Neural cell (in vitro differentiated cells): Measurements from ENCODE around the gene DCC. TPM values are rescaled to one million over a fixed set of nuclear protein-coding genes. Genes with fewer than 3 reads are reported as not detected.

Experiments used
- H2AFZ ChIP-seq: fragments of 200-600, 300-800 bp; sonication (generic), shearing (Covaris generic); 2 replicates; pipeline ENCODE4 v1.6.0; 2014; ENCODE audit warnings: low read depth, mild to moderate bottlenecking, antibody characterized with exemption, low read length, moderate library complexity
- H3F3A ChIP-seq: fragments of 200-600 bp; shearing (Covaris generic); 2 replicates; pipeline ENCODE4 v1.6.1; 2016; ENCODE audit warnings: mild to moderate bottlenecking, moderate library complexity, mixed read lengths, antibody characterized with exemption, low read length; ENCODE audit not compliant: insufficient read depth, poor library complexity, severe bottlenecking
- H3K27ac ChIP-seq: fragments of 200-600, 300-800 bp; sonication (generic), shearing (Covaris generic); 2 replicates; pipeline ENCODE4 v1.5.1; 2014; ENCODE audit warnings: mild to moderate bottlenecking, low read length, moderate library complexity
- H3K27me3 ChIP-seq: fragments of 300-800, 200-600 bp; sonication (generic), shearing (Covaris generic); 2 replicates; pipeline ENCODE4 v1.6.0; 2014; ENCODE audit warnings: mild to moderate bottlenecking, low read depth, low read length, moderate library complexity; ENCODE audit not compliant: insufficient read depth
- H3K36me3 ChIP-seq: fragments of 300-800, 200-600 bp; sonication (generic), shearing (Covaris generic); 2 replicates; pipeline ENCODE4 v1.5.1; 2014; ENCODE audit warnings: mild to moderate bottlenecking, antibody characterized with exemption, low read length, moderate library complexity; ENCODE audit not compliant: insufficient read depth
- H3K4me2 ChIP-seq: fragments of 300-800, 200-600 bp; sonication (generic), shearing (Covaris generic); 2 replicates; pipeline ENCODE4 v1.6.0; 2014; ENCODE audit warnings: mild to moderate bottlenecking, low read length
- H3K4me3 ChIP-seq: fragments of 300-800, 200-600 bp; sonication (generic), shearing (Covaris generic); 2 replicates; pipeline ENCODE4 v1.5.1; 2014; ENCODE audit warnings: mild to moderate bottlenecking, low read length, moderate library complexity
- H3K79me2 ChIP-seq: fragments of 200-600 bp; shearing (Covaris generic); replicated peaks from 2 replicates; pipeline ENCODE4 v1.6.0; 2014; ENCODE audit warnings: mild to moderate bottlenecking, low read length, moderate library complexity; ENCODE audit not compliant: insufficient read depth
- H3K9ac ChIP-seq: fragments of 300-800, 200-600 bp; sonication (generic), shearing (Covaris generic); 2 replicates; pipeline ENCODE4 v1.6.1; 2016; ENCODE audit warnings: mild to moderate bottlenecking, low read length, mixed read lengths
- H3K9me2 ChIP-seq: fragments of 200-600 bp; shearing (Covaris generic); 2 replicates; pipeline ENCODE4 v1.6.1; 2016; ENCODE audit warnings: mild to moderate bottlenecking, low read length, mixed read lengths; ENCODE audit not compliant: insufficient read depth
- H3K9me3 ChIP-seq: fragments of 200-600, 300-800 bp; sonication (generic), shearing (Covaris generic); 2 replicates; pipeline ENCODE4 v1.6.1; 2016; ENCODE audit warnings: mild to moderate bottlenecking, mixed run types, low read length, moderate library complexity, mixed read lengths
- H4K20me1 ChIP-seq: fragments of 200-600 bp; shearing (Covaris generic); 2 replicates; pipeline ENCODE4 v1.6.1; 2016; ENCODE audit warnings: mild to moderate bottlenecking, mixed run types; ENCODE audit not compliant: insufficient read depth
- EP300 ChIP-seq: fragments of 450-650 bp; conservative IDR thresholded peaks from 2 replicates; pipeline ENCODE4 v1.6.1; 2014; ENCODE audit warnings: antibody characterized with exemption, mild to moderate bottlenecking, moderate library complexity; ENCODE audit not compliant: poor library complexity, severe bottlenecking
- EZH2 ChIP-seq: fragments of 200-600, 300-800 bp; shearing (Covaris generic), sonication (generic); IDR thresholded peaks from 2 replicates; pipeline ENCODE4 v1.6.1; 2014; ENCODE audit warnings: antibody characterized with exemption, low read length, borderline replicate concordance, mild to moderate bottlenecking; ENCODE audit not compliant: insufficient read depth, poor library complexity, severe bottlenecking
- MXI1 ChIP-seq: fragments of 450-650 bp; conservative IDR thresholded peaks from 2 replicates; pipeline ENCODE4 v1.6.1; 2014; ENCODE audit warnings: antibody characterized with exemption, mild to moderate bottlenecking; ENCODE audit not compliant: poor library complexity, severe bottlenecking
- POLR2AphosphoS5 ChIP-seq: IDR thresholded peaks from 2 replicates; pipeline ENCODE4 v1.6.1; 2012
- RAD21 ChIP-seq: fragments of 450-650 bp; conservative IDR thresholded peaks from 2 replicates; pipeline ENCODE4 v1.6.1; 2014; ENCODE audit warnings: antibody characterized with exemption, mild to moderate bottlenecking, moderate library complexity
- SMC3 ChIP-seq: fragments of 450-650 bp; conservative IDR thresholded peaks from 2 replicates; pipeline ENCODE4 v1.6.1; 2014; ENCODE audit warnings: antibody characterized with exemption, mild to moderate bottlenecking, moderate library complexity; ENCODE audit not compliant: poor library complexity
- TAF1 ChIP-seq: IDR thresholded peaks from 2 replicates; pipeline ENCODE4 v1.6.1; 2012; ENCODE audit warnings: low read depth
- polyA plus RNA-seq: library from polyadenylated mRNA; depleted of rRNA; stranded (reverse); fragments of >200 nt; gene quantifications from 2 replicates; pipeline ENCODE4 v1.2.3, GENCODE V29; 2014
- TF ChIP-seq, protein P1 (sequence below): IDR thresholded peaks from 2 replicates; pipeline ENCODE4 v1.6.1; 2012; ENCODE audit warnings: borderline replicate concordance
- TF ChIP-seq, protein P2 (sequence below): fragments of 450-650 bp; IDR thresholded peaks from 2 replicates; pipeline ENCODE4 v1.5.1; 2014; ENCODE audit warnings: antibody characterized with exemption, mild to moderate bottlenecking, moderate library complexity; ENCODE audit not compliant: poor library complexity, severe bottlenecking

DCC gene
- polyA plus RNA-seq, 1 donor from 2014 or later = 40.7 TPM

DNA sequence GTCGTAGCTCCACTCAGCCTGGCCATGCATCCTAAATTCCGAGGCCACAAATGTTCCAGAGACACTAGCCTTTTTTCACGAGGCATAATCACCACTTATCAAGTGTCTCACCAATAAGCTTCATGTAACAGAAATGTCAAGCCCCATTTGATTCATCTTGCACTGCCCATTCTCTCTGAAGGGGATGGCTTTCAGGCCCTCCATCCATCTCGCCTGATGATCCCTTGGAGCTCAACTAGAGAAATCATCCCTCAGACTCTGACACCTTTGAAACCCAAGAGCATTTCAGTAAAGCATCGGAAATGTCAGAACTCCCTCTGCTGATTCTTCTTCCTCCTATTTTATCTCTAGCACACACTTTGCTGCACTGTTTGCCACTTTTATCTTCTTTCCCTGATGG is 91.7 kb downstream of the DCC start:
- TF ChIP-seq EP300 = no peak
- no peak for TF ChIP-seq SMC3
- TF ChIP-seq MXI1 = no peak
- no peak for TF ChIP-seq EZH2
- no peak for TF ChIP-seq TAF1
- no peak for TF ChIP-seq RAD21
- TF ChIP-seq, protein P1, sequence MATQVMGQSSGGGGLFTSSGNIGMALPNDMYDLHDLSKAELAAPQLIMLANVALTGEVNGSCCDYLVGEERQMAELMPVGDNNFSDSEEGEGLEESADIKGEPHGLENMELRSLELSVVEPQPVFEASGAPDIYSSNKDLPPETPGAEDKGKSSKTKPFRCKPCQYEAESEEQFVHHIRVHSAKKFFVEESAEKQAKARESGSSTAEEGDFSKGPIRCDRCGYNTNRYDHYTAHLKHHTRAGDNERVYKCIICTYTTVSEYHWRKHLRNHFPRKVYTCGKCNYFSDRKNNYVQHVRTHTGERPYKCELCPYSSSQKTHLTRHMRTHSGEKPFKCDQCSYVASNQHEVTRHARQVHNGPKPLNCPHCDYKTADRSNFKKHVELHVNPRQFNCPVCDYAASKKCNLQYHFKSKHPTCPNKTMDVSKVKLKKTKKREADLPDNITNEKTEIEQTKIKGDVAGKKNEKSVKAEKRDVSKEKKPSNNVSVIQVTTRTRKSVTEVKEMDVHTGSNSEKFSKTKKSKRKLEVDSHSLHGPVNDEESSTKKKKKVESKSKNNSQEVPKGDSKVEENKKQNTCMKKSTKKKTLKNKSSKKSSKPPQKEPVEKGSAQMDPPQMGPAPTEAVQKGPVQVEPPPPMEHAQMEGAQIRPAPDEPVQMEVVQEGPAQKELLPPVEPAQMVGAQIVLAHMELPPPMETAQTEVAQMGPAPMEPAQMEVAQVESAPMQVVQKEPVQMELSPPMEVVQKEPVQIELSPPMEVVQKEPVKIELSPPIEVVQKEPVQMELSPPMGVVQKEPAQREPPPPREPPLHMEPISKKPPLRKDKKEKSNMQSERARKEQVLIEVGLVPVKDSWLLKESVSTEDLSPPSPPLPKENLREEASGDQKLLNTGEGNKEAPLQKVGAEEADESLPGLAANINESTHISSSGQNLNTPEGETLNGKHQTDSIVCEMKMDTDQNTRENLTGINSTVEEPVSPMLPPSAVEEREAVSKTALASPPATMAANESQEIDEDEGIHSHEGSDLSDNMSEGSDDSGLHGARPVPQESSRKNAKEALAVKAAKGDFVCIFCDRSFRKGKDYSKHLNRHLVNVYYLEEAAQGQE = no peak
- TF ChIP-seq, protein P2, sequence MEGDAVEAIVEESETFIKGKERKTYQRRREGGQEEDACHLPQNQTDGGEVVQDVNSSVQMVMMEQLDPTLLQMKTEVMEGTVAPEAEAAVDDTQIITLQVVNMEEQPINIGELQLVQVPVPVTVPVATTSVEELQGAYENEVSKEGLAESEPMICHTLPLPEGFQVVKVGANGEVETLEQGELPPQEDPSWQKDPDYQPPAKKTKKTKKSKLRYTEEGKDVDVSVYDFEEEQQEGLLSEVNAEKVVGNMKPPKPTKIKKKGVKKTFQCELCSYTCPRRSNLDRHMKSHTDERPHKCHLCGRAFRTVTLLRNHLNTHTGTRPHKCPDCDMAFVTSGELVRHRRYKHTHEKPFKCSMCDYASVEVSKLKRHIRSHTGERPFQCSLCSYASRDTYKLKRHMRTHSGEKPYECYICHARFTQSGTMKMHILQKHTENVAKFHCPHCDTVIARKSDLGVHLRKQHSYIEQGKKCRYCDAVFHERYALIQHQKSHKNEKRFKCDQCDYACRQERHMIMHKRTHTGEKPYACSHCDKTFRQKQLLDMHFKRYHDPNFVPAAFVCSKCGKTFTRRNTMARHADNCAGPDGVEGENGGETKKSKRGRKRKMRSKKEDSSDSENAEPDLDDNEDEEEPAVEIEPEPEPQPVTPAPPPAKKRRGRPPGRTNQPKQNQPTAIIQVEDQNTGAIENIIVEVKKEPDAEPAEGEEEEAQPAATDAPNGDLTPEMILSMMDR = no peak
- TF ChIP-seq POLR2AphosphoS5 = no peak
- H3K27me3 ChIP-seq = no peaks in the 10 kb centered on the region
- H3K79me2 ChIP-seq = peaks cover 32% of the 10 kb centered on the region
- no peaks in the 10 kb centered on the region for H3K36me3 ChIP-seq
- no peaks in the 10 kb centered on the region for H3K9me2 ChIP-seq
- no peaks in the 10 kb centered on the region for H4K20me1 ChIP-seq
- no peaks in the 10 kb centered on the region for H3K9me3 ChIP-seq
- H3K4me2 ChIP-seq = no peak overlapping the region
- H2AFZ ChIP-seq = no peak overlapping the region
- no peak overlapping the region for H3K4me3 ChIP-seq
- no peak overlapping the region for H3K9ac ChIP-seq
- no peaks in the 10 kb centered on the region for H3F3A ChIP-seq
- H3K27ac ChIP-seq = no peak overlapping the region

DNA sequence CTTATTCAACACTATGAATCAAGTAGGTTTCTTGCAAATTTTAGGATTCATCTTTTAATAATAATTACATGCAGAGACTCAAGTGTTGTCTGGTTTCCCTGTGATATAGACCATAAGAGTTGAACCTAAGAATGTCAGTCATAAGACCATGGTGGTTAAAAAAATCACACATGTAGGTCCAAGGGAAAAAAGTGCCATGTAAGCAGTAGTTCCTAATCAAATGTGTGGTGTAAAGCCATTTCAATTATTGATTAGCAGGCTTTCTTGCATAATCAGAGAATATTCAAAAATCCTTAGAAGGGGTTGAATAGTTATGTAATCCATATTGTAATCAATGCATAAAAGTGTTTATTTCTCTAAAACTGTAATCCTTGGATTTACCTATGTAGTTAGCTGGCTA is 93.8 kb downstream of the DCC start:
- no peaks in the 10 kb centered on the region for H3F3A ChIP-seq
- no peak overlapping the region for H3K4me2 ChIP-seq
- no peaks in the 10 kb centered on the region for H3K36me3 ChIP-seq
- no peak overlapping the region for H3K9ac ChIP-seq
- H2AFZ ChIP-seq = no peak overlapping the region
- no peak overlapping the region for H3K27ac ChIP-seq
- H3K79me2 ChIP-seq = peaks cover 37% of the 10 kb centered on the region
- no peaks in the 10 kb centered on the region for H3K27me3 ChIP-seq
- H4K20me1 ChIP-seq = no peaks in the 10 kb centered on the region
- H3K4me3 ChIP-seq = no peak overlapping the region
- no peaks in the 10 kb centered on the region for H3K9me2 ChIP-seq
- no peak for TF ChIP-seq TAF1
- TF ChIP-seq, protein P2 = no peak
- H3K9me3 ChIP-seq = no peaks in the 10 kb centered on the region
